C4-2B (cell line): ENCODE data around the gene TIMD4.
A peak's percentile ranks its signal among the peaks of the same experiment; 100 is the strongest.

Experiments
- H3K27ac ChIP-seq: fragments of 450-650 bp; 2 replicates; pipeline ENCODE4 v1.5.1; 2017
- ZFX ChIP-seq: fragments of 450-650 bp; IDR thresholded peaks from 2 replicates; pipeline ENCODE4 v1.6.1; 2017
- TF ChIP-seq, protein P1 (sequence below): fragments of 450-650 bp; conservative IDR thresholded peaks from 2 replicates; pipeline ENCODE4 v1.5.1; 2017; ENCODE audit warnings: mild to moderate bottlenecking

The TIMD4 gene

DNA sequence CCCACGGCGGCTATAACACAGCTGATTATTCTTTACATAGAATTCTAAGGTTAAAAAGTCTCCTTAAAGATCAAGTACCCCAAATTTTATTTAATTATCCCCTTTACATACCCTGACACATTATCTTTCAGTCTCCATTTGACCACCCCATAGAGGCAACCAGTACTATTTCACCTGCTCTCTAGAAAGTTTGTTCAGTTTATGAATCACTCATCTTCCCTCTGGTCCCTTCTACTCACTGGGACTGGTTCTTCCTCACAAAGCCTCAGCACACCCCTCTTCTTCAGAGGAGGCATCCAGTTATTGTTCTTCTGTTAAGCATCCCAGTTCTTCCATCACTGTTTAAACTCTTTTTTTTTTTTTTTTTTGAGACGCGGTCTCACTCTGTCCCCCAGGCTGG, 70.2 kb downstream of the TIMD4 start:
- H3K27ac ChIP-seq: no peak overlapping the region
- no peak for TF ChIP-seq ZFX
- TF ChIP-seq, protein P1, sequence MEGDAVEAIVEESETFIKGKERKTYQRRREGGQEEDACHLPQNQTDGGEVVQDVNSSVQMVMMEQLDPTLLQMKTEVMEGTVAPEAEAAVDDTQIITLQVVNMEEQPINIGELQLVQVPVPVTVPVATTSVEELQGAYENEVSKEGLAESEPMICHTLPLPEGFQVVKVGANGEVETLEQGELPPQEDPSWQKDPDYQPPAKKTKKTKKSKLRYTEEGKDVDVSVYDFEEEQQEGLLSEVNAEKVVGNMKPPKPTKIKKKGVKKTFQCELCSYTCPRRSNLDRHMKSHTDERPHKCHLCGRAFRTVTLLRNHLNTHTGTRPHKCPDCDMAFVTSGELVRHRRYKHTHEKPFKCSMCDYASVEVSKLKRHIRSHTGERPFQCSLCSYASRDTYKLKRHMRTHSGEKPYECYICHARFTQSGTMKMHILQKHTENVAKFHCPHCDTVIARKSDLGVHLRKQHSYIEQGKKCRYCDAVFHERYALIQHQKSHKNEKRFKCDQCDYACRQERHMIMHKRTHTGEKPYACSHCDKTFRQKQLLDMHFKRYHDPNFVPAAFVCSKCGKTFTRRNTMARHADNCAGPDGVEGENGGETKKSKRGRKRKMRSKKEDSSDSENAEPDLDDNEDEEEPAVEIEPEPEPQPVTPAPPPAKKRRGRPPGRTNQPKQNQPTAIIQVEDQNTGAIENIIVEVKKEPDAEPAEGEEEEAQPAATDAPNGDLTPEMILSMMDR: no peak

DNA sequence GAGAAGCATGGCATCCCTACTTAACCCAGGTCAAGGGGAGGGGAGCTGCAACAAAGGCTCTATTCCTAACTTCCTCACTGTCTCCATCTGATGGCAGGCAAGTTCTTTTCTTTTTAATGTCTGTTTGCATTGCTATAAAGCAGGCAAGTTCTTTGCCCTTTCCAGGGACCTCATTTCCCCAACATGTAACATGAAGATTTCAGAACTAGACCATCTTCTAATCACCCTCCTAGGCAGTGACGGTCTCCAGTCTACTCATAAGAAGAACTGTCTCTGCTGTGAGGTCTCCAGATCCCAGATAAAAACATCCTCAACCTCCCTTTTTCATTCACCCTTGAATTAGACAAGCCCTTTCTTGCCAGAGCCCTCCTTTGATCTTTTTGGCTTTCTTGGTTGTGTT, 70.8 kb downstream of the TIMD4 start:
- no peak overlapping the region for H3K27ac ChIP-seq
- TF ChIP-seq, protein P1: 0 out of 2 replicates have a peak, but pooled peaks have one; percentile 3
- TF ChIP-seq ZFX: no peak

DNA sequence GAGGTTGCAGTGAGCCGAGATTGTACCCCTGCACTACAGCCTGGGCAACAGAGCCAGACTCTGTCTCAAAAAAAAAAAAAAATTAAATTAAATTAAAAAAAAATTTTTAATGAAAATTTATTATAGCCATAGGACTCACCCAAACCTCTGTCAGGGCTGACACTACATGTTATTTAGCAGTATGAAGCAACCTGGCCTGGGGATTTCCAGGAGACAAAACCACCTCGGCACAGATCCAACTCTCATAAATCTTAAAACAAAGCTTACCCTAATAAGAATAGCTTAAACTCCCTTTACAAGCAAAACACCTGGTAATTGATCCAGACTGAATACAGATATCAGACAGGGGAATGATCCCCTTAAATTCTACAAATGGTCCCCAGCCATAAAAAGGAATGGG, 74.5 kb downstream of the TIMD4 start:
- H3K27ac ChIP-seq: no peak overlapping the region
- TF ChIP-seq ZFX: no peak
- TF ChIP-seq, protein P1: no peak

DNA sequence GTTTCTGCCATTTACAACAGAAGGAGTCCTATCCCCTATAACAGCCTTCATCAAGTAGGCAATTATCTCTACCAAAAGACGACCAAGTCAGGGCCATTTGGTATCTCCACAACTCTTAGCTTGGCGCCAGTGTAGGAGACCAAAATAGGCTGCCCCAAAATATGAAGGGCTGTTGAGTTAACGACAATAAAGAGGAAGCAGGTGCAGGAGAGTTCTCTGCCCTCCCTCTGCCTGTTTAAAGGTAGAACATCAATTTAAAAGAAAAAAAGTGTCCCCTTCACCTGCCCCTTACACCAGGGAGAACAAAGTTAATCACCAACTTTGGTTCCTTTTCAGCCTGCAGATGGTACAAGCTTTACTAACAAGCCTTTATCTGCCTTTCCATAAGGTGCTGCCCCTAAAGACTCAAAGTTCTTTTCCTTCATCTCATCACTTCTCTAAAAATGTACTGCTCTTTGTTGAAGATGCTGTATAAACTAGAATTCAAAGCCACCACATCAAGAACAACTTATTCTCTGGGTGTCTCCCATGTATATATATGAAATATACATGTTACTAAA, 79.6 kb downstream of the TIMD4 start:
- TF ChIP-seq ZFX: no peak
- TF ChIP-seq, protein P1: no peak
- no peak overlapping the region for H3K27ac ChIP-seq

DNA sequence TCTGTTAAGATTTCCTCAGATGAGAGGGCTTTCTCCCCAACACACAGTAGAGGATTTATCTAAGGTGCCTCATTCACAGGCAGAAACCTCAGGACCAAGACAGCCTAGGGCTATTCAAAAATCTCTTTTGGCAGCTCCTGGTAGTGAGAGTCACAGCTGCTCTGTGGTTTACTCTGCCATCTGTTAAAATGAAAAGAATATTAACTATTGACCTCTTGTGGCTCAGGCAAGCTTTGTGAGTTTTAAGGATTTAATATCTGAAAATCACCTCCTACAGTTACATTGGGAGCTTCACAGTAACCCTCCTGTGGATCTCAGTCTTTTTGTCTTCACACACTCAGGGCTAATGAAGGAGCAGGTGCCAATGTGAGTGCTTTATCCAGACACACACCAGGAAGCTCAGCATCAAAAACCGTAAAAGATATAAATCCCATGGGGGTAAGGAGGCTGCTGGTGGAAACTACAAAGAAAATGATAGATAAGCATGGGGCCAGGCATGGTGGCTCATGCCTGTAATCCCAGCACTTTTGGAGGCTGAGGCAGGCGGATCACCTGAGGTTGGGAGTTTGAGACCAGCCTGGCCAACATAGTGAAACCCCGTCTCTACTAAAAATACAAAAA, 83.3 kb downstream of the TIMD4 start:
- H3K27ac ChIP-seq: no peak overlapping the region
- TF ChIP-seq ZFX: no peak
- TF ChIP-seq, protein P1: no peak

DNA sequence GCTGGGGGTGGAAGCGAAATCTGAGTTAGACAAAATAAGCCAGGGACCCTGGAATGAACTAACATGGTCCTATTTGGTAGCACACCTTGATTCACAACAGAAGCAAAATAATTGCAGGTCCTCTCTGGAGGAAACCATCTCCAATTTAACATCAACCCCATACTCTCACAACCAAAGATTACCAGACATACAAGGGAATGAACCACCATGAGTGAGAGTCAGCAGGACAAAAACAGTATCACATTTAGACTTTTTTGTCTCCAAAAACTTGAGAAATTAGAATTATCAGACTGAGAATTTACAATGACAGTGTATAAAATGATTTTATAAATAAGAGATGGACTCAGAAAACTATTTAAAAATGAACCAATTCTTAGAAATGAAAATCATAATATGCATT, 91.8 kb downstream of the TIMD4 start:
- TF ChIP-seq, protein P1: no peak
- TF ChIP-seq ZFX: no peak
- H3K27ac ChIP-seq: no peak overlapping the region

DNA sequence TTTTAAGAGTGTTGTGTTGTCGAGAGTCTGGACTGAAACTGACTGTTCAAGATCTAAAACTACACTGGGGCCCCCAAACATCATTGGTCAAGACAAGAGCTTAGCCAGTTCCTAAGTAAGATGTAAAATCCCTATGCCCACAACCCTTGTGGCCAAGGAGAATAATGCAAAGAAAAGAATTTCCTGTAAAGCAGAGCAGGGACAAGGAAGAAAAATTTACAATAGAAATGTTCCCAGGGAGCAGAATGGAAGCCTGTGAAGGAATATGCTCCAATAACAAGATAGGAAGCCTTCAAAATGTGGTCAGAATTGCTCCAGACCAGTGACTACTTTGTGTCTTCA, 92.6 kb downstream of the TIMD4 start:
- H3K27ac ChIP-seq: no peak overlapping the region
- no peak for TF ChIP-seq ZFX
- TF ChIP-seq, protein P1: no peak; the same call in 1 of the 2 replicates
